ENCODE data around the gene OCRL.

DNA sequence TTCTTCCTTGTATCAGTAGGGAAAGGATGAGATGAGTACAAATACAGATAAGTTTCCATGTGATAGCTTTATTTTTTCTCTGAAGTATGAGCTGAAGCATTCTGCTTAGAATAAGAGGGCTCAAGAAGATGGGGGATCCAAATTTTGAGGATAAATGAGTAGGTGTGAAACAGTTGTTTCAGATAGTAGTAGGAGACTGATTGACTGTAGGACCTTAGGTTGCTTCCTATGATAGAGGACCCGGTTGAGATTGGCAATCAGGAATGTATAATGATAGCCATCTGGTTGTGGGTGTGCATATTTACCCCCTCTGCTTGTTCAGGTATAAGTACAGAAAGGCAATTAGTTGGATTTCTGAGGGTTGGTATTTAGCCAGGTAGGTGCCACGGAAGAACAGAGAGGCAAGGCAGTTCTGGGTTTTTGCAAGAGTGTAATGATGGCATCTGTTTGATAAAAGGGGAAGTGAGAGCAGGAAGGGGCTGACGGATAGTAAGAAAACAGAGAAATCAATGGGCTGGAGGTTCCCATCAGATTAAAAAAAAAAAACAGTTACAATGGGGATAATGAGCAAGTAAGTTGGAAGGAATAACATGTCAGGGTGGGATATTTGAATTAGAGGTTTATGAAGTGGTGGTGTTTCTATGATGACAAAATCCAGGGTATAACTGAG lies 13.7 kb downstream of the OCRL start:
- TF ChIP-seq POLR2A (IDR thresholded peaks at IDR 0.05) (no peak), CTCF (IDR thresholded peaks at IDR 0.05) (no peak)

Data from lower leg skin (tissue), 3 donors.